ENCODE results near the gene OR5B21. TPM values are rescaled to one million over a fixed set of nuclear protein-coding genes. Genes with fewer than 3 reads are reported as not detected.

OR5B21 gene
- total RNA-seq, 1 donor from 2014 or later, result not detected

GRCh38 chr11:58494101-58494500 lies 13.8 kb downstream of the OR5B21 start:
- DNase-seq (ENCODE audit: low read depth, low spot score), result no peak

GRCh38 chr11:58493676-58494075 lies 14.2 kb downstream of the OR5B21 start:
- no peak for DNase-seq (ENCODE audit: low read depth, low spot score)

GRCh38 chr11:58490827-58491226 lies 17.1 kb downstream of the OR5B21 start:
- no peak for DNase-seq (ENCODE audit: low read depth, low spot score)

- no peak for DNase-seq (ENCODE audit: low read depth, low spot score)
These were observed 20.7 kb downstream of the OR5B21 start for GRCh38 chr11:58487170-58487569.

- DNase-seq (ENCODE audit: low read depth, low spot score), result no peak
These were observed 21.9 kb downstream of the OR5B21 start for GRCh38 chr11:58485961-58486360.

GRCh38 chr11:58471892-58472291 lies 36.0 kb downstream of the OR5B21 start:
- no peak for DNase-seq (ENCODE audit: low read depth, low spot score)

GRCh38 chr11:58466293-58466692 lies 41.6 kb downstream of the OR5B21 start:
- DNase-seq (ENCODE audit: low read depth, low spot score), result no peak

GRCh38 chr11:58465690-58466089 lies 42.2 kb downstream of the OR5B21 start:
- DNase-seq (ENCODE audit: low read depth, low spot score), result no peak

Other genes with a start within 250 kb of the OR5B21 start
- gene OR10W1, start 239.8 kb downstream of the OR5B21 start, total RNA-seq, result not detected in 2 replicates
- gene OR5B17, start 149.0 kb downstream of the OR5B21 start, total RNA-seq, result not detected in 2 replicates
- gene OR5B3, start 101.2 kb downstream of the OR5B21 start, total RNA-seq, result not detected in 2 replicates
- gene OR5B2, start 80.0 kb downstream of the OR5B21 start, total RNA-seq, result not detected in 2 replicates
- not detected in 2 replicates for gene OR5B12, start 65.9 kb downstream of the OR5B21 start, total RNA-seq
- 4.0 and 6.0 TPM in 2 replicates for gene LPXN, start 67.8 kb upstream of the OR5B21 start, total RNA-seq
- gene ZFP91, start 71.0 kb upstream of the OR5B21 start, total RNA-seq, result 56.0 and 63.4 TPM in 2 replicates
- gene CNTF, start 114.6 kb upstream of the OR5B21 start, total RNA-seq, result 1.6 and 2.2 TPM in 2 replicates
- gene GLYAT, start 223.8 kb upstream of the OR5B21 start, total RNA-seq, result not detected in 2 replicates